ENCODE measurements around the gene ETV4.
A peak's percentile ranks its signal among the peaks of the same experiment; 100 is the strongest.
"Not testable (repeated sequence)": the region's sequence is repeated elsewhere in the genome, so short reads cannot be mapped to it uniquely, and the experiment has no call there.

Gene ETV4

DNA sequence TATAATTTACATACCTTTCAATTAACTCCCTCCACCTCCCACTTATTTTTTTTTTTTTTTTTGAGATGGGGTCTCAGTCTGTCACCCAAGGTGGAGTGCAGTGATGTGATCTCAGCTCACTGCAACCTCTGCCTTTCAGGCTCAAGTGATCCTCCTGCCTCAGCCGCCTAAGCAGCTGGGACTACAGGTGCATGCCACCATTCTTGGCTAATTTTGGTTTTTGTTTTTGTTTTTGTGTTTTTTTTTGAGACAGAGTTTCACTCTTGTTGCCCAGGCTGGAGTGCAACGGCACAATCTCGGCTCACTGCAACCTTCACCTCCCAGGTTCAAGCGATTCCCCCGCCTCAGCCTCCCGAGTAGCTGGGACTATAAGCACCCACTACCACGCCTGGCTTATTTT is 36.7 kb downstream of the ETV4 start:
- DNase-seq: not testable (repeated sequence)

DNA sequence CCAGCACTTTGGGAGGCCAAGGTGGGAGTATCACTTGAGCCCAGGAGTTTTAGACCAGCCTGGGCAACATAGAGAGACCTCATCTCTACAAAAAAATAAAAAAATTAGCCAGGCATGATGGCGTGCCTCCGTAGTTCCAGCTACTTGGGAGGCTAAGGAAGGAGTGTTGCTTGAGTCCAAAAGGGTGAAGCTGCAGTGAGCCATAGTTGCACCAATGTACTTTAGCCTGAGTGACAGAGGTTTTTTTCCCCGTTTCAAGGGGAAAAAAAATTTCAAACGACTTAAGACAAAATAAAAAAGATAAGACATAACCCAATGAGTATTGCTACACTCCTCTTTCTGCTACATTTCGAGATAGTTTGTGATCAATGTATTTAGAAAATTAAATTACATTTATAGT is 55.5 kb downstream of the ETV4 start:
- no peak for DNase-seq

DNA sequence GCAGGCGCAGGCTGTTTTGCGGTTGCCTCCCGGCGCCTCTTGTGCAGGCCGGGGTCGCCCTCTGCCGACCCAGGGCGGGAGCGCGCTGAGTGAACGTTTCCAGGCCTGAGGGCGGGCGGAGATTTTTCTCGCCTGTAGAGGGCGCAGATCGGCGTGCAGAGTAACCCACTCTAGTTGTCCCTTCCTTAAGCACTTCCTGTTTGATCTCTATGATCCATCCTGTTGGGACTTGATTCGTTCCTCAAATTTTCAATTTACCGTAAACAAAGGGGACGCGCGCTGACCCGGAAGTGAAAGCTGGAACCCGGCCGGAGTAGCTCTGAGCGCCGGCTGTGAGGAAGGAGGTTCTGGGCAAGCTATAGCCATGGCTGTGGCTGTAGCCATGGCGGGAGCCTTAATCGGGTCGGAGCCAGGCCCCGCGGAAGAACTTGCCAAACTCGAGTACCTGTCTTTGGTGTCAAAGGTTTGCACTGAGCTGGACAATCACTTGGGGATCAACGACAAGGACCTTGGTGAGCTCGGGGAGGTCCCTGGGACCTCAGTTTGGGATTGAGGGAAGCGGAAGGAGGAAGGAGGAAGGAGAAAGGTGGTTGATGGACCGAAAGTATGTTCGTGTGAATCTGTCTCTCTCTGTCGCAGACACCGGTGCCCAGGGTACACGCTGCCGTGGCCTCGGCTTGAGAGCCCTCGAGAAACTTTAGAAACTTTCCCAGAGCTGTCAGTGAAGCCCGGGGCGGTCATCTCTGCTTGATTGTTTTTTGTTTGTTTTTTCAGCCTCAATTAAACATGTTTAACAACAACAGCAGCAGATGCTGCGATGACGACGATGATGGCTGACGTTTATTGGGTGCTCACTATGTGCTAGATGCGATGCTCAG is 62.2 kb downstream of the ETV4 start, which contains the start of gene DHX8:
Gene DHX8, plus strand, starts transcription at position 302 of the 878 bp plus-strand sequence. Its CDS starts 63 bp downstream, at position 365.
- DNase-seq: peak; percentile 99

DNA sequence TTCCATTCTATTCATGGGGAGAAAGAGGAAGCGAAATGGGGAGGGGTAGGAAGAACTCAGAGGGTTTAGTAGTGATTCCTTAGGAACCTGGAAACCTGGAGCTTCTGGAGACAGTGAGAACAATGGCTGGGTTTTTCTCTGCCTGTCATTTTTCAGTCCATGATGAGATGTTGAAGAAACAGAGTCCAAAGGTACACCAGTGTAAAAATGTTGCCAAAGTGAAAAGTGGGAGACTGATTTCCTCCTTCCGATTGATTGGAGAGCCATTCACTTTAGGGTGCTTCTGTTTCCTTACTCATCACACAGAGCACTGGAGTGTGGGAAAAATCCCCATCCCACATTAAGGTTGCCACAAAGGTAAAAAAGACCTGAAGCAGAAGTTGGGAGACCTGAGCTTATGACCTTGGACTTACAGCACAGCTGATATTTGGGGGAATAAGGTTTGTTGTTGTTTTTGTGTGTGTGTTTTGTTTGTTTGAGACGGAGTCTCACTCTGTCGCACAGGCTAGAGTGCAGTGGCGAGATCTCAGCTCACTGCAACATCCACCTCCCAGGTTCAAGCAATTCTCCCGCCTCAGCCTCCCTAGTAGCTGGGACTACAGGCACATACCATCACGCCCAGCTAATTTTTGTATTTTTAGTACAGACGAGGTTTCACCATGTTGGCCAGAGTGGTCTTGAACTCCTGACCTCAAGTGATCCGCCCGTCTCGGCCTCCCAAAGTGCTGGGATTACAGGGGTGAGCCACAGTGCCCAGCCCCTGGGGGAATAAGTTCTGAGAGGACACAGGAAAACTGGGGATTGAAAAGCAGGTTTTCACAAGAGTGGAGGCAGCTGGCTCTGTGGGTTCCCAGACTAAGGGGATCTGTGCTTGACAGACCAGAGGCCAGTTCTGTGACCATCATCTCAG is 63.8 kb downstream of the ETV4 start:
- DNase-seq: no peak

DNA sequence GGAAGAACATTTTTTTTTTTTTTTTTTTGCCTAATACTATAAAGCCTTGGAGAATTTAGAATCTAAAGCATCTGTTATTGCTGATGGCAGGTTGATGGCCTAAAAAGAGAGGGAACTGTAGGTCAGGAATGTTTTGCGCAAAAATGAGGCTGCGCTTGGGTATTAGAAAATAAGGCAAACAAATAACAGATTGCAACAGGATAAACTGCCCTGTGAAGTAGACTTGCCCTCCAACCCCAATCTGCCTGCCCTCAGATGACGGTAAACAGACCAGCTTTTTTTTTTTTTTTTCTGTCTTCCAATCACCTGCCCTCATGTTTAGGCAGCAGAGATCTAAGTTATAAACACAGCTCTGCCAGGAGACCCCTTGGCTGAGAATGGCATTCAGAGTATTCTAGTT is 66.2 kb downstream of the ETV4 start:
- no peak for DNase-seq

Data from stimulated activated CD4-positive, alpha-beta T cell treated with anti-CD3 and anti-CD28 coated beads, Interleukin-4, amount 100 ng/mL, for 1 hour (primary cell).